ENCODE results near the gene SH3GL2. TPM values are rescaled to one million over a fixed set of nuclear protein-coding genes. Genes with fewer than 3 reads are reported as not detected.

The SH3GL2 gene
- total RNA-seq, 4 donors from 2014 or later, result not detected

GRCh38 chr9:17588941-17589340 lies 10.1 kb downstream of the SH3GL2 start:
- no peak for TF ChIP-seq EP300 (IDR thresholded peaks at IDR 0.05)
- no peak for TF ChIP-seq CTCF (IDR thresholded peaks at IDR 0.05)
- TF ChIP-seq POLR2A (IDR thresholded peaks at IDR 0.05), result no peak
- Histone ChIP-seq H3K4me1 (no peaks in the 10 kb centered on the region), H3K4me3 (no peak overlapping the region), H3K9me3 (no peaks in the 10 kb centered on the region), H3K36me3 (no peaks in the 10 kb centered on the region), H3K27me3 (no peaks in the 10 kb centered on the region), H3K27ac (no peak overlapping the region)
- 95 to 97% methylated on average over 4 of the region's 4 CpGs for WGBS, 2 donors
- no peak for DNase-seq (ENCODE audit: low spot score in 2 of 2)

- TF ChIP-seq CTCF (IDR thresholded peaks at IDR 0.05) (no peak), EP300 (IDR thresholded peaks at IDR 0.05) (no peak), POLR2A (IDR thresholded peaks at IDR 0.05) (no peak)
- Histone ChIP-seq H3K4me1 (no peaks in the 10 kb centered on the region), H3K27ac (no peak overlapping the region), H3K4me3 (no peak overlapping the region), H3K9me3 (no peaks in the 10 kb centered on the region), H3K36me3 (no peaks in the 10 kb centered on the region), H3K27me3 (no peaks in the 10 kb centered on the region)
- 89 to 94% methylated on average over 5 of the region's 5 CpGs for whole genome bisulfite sequencing, 2 donors
- no peak for DNase-seq (ENCODE audit: low spot score in 2 of 2)
Measured at GRCh38 chr9:17589771-17590170, 10.9 kb downstream of the SH3GL2 start.

DNA sequence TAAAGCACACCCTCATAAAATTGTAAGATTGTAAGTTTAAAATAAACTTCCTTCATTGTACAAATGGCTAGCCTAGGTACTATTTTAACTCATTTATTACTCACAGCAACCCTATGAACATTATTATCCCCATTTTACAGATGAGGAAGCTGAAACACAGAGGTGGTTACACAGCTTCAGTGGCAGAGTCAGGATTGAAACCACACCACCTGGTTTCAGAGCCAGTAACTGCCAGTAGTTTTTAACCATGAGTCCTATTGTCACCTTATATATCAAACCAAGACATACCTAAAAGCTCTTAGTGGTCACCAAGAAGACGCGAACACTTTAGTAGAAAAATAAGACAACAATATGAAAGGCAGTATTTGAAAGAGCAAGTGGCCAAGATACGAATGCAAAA lies 16.1 kb downstream of the SH3GL2 start:
- Histone ChIP-seq H3K27ac (no peak overlapping the region), H3K9me3 (no peaks in the 10 kb centered on the region), H3K36me3 (no peaks in the 10 kb centered on the region), H3K4me1 (no peaks in the 10 kb centered on the region), H3K27me3 (no peaks in the 10 kb centered on the region), H3K4me3 (no peak overlapping the region)
- 87 to 92% methylated on average over 3 of the region's 3 CpGs for WGBS, 2 donors
- no peak for DNase-seq (ENCODE audit: low spot score in 2 of 2)
- TF ChIP-seq POLR2A (IDR thresholded peaks at IDR 0.05) (no peak), CTCF (IDR thresholded peaks at IDR 0.05) (no peak), EP300 (IDR thresholded peaks at IDR 0.05) (no peak)

DNA sequence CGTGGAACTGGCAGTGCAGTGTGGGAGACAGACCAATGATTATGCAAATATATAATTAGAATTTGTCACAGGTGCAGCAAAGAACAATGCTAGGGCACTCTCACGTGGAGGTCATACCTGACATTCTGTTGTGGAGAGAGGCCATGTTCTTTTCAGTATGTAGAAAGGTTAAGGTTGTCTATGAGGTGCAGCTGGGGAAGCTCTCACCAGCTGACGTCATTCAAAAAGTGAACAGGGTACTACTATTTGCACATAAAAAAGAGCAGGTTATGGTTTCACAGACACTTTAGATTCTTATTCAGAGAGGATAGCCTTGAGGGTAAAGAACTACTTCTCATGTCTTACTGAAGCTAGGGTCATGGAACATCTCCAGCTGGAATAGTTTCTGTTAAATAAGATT lies 19.1 kb downstream of the SH3GL2 start:
- H3K4me1 ChIP-seq, result no peaks in the 10 kb centered on the region
- DNase-seq (ENCODE audit: low spot score in 2 of 2), result no peak
- WGBS, 2 donors, result 85 to 86% methylated on average over 3 of the region's 3 CpGs
- no peaks in the 10 kb centered on the region for H3K9me3 ChIP-seq
- no peak overlapping the region for H3K27ac ChIP-seq
- no peaks in the 10 kb centered on the region for H3K36me3 ChIP-seq
- H3K4me3 ChIP-seq, result no peak overlapping the region
- no peaks in the 10 kb centered on the region for H3K27me3 ChIP-seq
- TF ChIP-seq EP300 (IDR thresholded peaks at IDR 0.05) (no peak), CTCF (IDR thresholded peaks at IDR 0.05) (no peak), POLR2A (IDR thresholded peaks at IDR 0.05) (no peak)

DNA sequence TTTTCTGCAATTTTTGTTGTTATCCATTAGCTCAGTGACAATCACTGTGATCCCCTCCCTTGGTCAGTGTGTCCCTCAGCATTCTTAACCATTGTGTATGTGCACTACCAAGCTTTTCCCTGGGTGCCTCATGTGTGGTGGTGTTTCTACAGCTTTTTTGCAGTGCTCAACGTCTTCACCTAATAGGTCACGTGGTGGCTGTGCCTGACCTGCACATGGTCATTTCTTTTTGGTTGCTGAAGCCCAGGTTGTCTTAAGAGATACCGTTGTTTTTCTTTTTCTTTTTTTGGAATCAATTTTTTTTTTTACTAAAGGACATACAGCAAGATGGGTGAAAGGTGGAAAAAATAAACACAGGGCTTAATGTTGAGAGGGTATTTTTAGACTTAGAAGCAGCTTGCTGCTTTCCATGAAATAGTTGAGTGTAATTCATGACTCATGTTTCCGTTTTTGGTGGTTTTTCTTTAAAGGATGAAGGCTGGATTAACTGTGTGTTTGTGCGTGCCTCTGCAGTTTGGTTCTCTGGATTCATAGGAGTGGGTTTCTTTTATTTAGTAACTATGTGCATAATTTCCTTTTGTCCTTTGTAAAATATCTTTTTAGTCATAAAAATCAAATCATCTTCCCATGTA lies 22.2 kb downstream of the SH3GL2 start:
- DNase-seq (ENCODE audit: low spot score in 2 of 2), result no peak
- no peaks in the 10 kb centered on the region for H3K4me1 ChIP-seq
- no peaks in the 10 kb centered on the region for H3K27me3 ChIP-seq
- H3K4me3 ChIP-seq, result no peak overlapping the region
- H3K27ac ChIP-seq, result no peak overlapping the region
- WGBS, 2 donors, result 66 to 70% methylated on average over 5 of the region's 5 CpGs
- TF ChIP-seq EP300 (IDR thresholded peaks at IDR 0.05), result no peak
- TF ChIP-seq POLR2A (IDR thresholded peaks at IDR 0.05), result no peak
- no peak for TF ChIP-seq CTCF (IDR thresholded peaks at IDR 0.05)
- H3K36me3 ChIP-seq, result no peaks in the 10 kb centered on the region
- no peaks in the 10 kb centered on the region for H3K9me3 ChIP-seq
